ENCODE data around the gene XPNPEP3. TPM values are rescaled to one million over a fixed set of nuclear protein-coding genes. Genes with fewer than 3 reads are reported as not detected.

XPNPEP3 gene
- total and polyA plus RNA-seq, 2 experiments from 2014 or later, result 12.3 to 14.6 TPM

GRCh38 chr22:40855979-40856512 lies 902 bp upstream of the XPNPEP3 start:
- peak overlapping the region; percentile 67 for H3K4me3 ChIP-seq
- peak overlapping the region; percentile 81 for H3K4me2 ChIP-seq
- H3K4me1 ChIP-seq (ENCODE audit: insufficient read depth), result peaks cover 33% of the 10 kb centered on the region
- H3K9me2 ChIP-seq (replicated peaks; ENCODE audit: insufficient read depth), result no peaks in the 10 kb centered on the region
- H3K27ac ChIP-seq, result peak overlapping the region; percentile 97
- peak overlapping the region; percentile 72 for H2AFZ ChIP-seq
- no peaks in the 10 kb centered on the region for H3K27me3 ChIP-seq
- TF ChIP-seq EZH2phosphoT487 (IDR thresholded peaks at IDR 0.05; ENCODE audit: low read depth, severe bottlenecking, unreplicated experiment), result no peak
- TF ChIP-seq EZH2 (IDR thresholded peaks at IDR 0.05; ENCODE audit: borderline replicate concordance), result no peak
- TF ChIP-seq CTCF (IDR thresholded peaks at IDR 0.05; ENCODE audit: poor library complexity), result no peak
- 2% methylated on average over 25 of the region's 29 CpGs for WGBS (ENCODE audit: low lambda C conversion rate, missing lambda C conversion rate)
- H4K20me1 ChIP-seq (ENCODE audit: insufficient read depth, poor library complexity, severe bottlenecking), result peaks cover 45% of the 10 kb centered on the region
- DNase-seq (ENCODE audit: low spot score), result peak; percentile 39
- peaks cover 92% of the 10 kb centered on the region for H3K79me2 ChIP-seq
- H3K9me3 ChIP-seq (ENCODE audit: low read depth), result no peaks in the 10 kb centered on the region
- H3K36me3 ChIP-seq (replicated peaks; ENCODE audit: insufficient read depth, low read depth), result no peaks in the 10 kb centered on the region

DNA sequence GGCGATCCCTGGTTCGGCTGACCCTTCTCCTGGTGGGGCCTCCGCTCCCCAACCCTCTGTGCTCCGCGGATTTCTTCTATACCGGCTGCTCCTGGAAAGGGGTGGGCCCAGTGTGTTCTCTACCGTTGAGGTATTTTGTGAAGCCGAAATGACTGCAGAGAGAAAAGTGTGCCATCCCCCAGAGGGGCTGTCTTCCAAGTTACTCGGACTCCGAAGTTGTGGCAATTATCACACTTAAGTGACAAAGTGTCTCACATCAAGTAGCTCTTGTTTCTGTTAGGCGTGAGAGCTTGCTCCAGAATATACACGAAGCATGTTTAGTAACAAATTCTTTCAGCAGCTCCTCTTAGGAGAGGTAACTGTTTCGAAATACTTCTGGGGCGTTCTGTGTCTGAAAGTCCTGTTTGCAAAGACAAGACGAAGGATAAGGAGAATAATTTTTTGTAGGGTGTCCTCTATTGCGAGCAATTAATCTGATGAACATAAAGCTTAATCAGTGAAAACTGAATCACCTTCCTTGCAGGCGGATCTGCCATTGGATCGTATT lies 434 bp downstream of the XPNPEP3 start:
- Histone ChIP-seq H3K79me2 (peaks cover 92% of the 10 kb centered on the region), H3K36me3 (replicated peaks; ENCODE audit: insufficient read depth, low read depth) (no peaks in the 10 kb centered on the region), H3K27ac (peak overlapping the region; percentile 97), H2AFZ (peak overlapping the region; percentile 55), H3K4me2 (peak overlapping the region; percentile 90), H3K9me3 (ENCODE audit: low read depth) (no peaks in the 10 kb centered on the region), H4K20me1 (ENCODE audit: insufficient read depth, poor library complexity, severe bottlenecking) (peaks cover 33% of the 10 kb centered on the region), H3K27me3 (no peaks in the 10 kb centered on the region), H3K4me1 (ENCODE audit: insufficient read depth) (peaks cover 29% of the 10 kb centered on the region), H3K4me3 (peak overlapping the region; percentile 77), H3K9me2 (replicated peaks; ENCODE audit: insufficient read depth) (no peaks in the 10 kb centered on the region)
- DNase-seq (ENCODE audit: low spot score), result no peak
- 11% methylated on average over 18 of the region's 18 CpGs for WGBS (ENCODE audit: low lambda C conversion rate, missing lambda C conversion rate)
- TF ChIP-seq EZH2 (IDR thresholded peaks at IDR 0.05; ENCODE audit: borderline replicate concordance) (no peak), CTCF (IDR thresholded peaks at IDR 0.05; ENCODE audit: poor library complexity) (no peak), EZH2phosphoT487 (IDR thresholded peaks at IDR 0.05; ENCODE audit: low read depth, severe bottlenecking, unreplicated experiment) (no peak)

DNA sequence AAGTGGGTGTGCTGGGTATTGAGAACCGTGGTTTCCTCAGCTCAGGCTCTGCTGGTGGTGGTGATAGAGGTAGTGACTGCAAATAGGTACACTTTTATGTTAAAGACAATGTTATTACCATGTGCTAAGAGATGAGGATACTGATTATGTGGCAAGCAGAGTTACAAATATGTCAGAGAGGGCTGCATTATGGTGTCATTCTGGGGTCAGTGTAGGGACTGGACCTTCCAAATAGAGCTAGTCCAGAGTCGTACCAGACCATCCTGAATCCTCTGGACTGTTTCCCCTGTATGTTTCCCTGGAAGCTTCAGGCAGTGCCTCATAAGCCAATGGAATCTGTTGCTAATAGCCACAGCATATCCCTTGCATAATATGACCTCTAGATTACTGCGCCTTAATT lies 5.1 kb downstream of the XPNPEP3 start, which contains the start of gene DNAJB7:
DNAJB7 (minus strand) TSS at position 101 of the 400 bp plus-strand sequence. CDS start 119 bp downstream, outside the sequence.
- Histone ChIP-seq H3K4me3 (no peak within 1 kb of the TSS), H3K27me3 (no peaks in the 10 kb centered on the region), H3K9me2 (replicated peaks; ENCODE audit: insufficient read depth) (no peaks in the 10 kb centered on the region), H2AFZ (no peak within 1 kb of the TSS), H3K36me3 (replicated peaks; ENCODE audit: insufficient read depth, low read depth) (peaks cover 3% of the 10 kb centered on the region), H3K79me2 (peaks cover 92% of the 10 kb centered on the region), H3K4me2 (no peak within 1 kb of the TSS), H3K9me3 (ENCODE audit: low read depth) (no peaks in the 10 kb centered on the region), H3K27ac (no peak within 1 kb of the TSS), H4K20me1 (ENCODE audit: insufficient read depth, poor library complexity, severe bottlenecking) (no peaks in the 10 kb centered on the region), H3K4me1 (ENCODE audit: insufficient read depth) (peaks cover 5% of the 10 kb centered on the region)
- DNase-seq (ENCODE audit: low spot score), result no peak
- WGBS (ENCODE audit: low lambda C conversion rate, missing lambda C conversion rate), result 95% methylated on average over 3 of the region's 3 CpGs
- no peak for TF ChIP-seq EZH2phosphoT487 (IDR thresholded peaks at IDR 0.05; ENCODE audit: low read depth, severe bottlenecking, unreplicated experiment)
- no peak for TF ChIP-seq CTCF (IDR thresholded peaks at IDR 0.05; ENCODE audit: poor library complexity)
- no peak for TF ChIP-seq EZH2 (IDR thresholded peaks at IDR 0.05; ENCODE audit: borderline replicate concordance)

Data from hepatocyte (in vitro differentiated cells).